Neuronal stem cell (in vitro differentiated cells): Measurements from ENCODE around the gene SYK.
A peak's percentile ranks its signal among the peaks of the same experiment; 100 is the strongest.

ENCODE experiments used
- DNase-seq: peaks from one replicate; pipeline ENCODE4 v3.0.0-alpha.2; 2013; ENCODE audit warnings: low spot score
- H2AFZ ChIP-seq: one replicate; pipeline ENCODE4 v1.6.1; 2013; ENCODE audit warnings: mild to moderate bottlenecking, low read length, inconsistent platforms
- H2AK5ac ChIP-seq: 2 replicates; pipeline ENCODE4 v1.6.1; 2013; ENCODE audit warnings: low read depth, mild to moderate bottlenecking, inconsistent platforms, low read length, moderate library complexity, mixed read lengths
- H2BK120ac ChIP-seq: 2 replicates; pipeline ENCODE4 v1.6.1; 2013; ENCODE audit warnings: low read depth, mild to moderate bottlenecking, inconsistent platforms, low read length, moderate library complexity, mixed read lengths
- H2BK12ac ChIP-seq: one replicate; pipeline ENCODE4 v1.6.1; 2013; ENCODE audit warnings: low read length, inconsistent platforms
- H2BK15ac ChIP-seq: 2 replicates; pipeline ENCODE4 v1.6.1; 2013; ENCODE audit warnings: mild to moderate bottlenecking, low read length, inconsistent platforms, mixed read lengths
- H2BK5ac ChIP-seq: one replicate; pipeline ENCODE4 v1.6.1; 2013; ENCODE audit warnings: inconsistent platforms, mild to moderate bottlenecking, low read length, moderate library complexity
- H3K14ac ChIP-seq: one replicate; pipeline ENCODE4 v1.6.1; 2013; ENCODE audit warnings: low read length, inconsistent platforms
- H3K18ac ChIP-seq: 2 replicates; pipeline ENCODE4 v1.6.1; 2013; ENCODE audit warnings: low read length, inconsistent platforms
- H3K23ac ChIP-seq: 2 replicates; pipeline ENCODE4 v1.6.1; 2013; ENCODE audit warnings: low read depth, mild to moderate bottlenecking, mixed read lengths, low read length, inconsistent platforms; ENCODE audit not compliant: poor library complexity
- H3K27ac ChIP-seq: replicated peaks from 3 replicates; pipeline ENCODE4 v1.5.1; 2013; ENCODE audit warnings: low read length, inconsistent platforms
- H3K27me3 ChIP-seq, 3 experiments: 2 replicates each; pipeline ENCODE4 v1.6.1; 2013; ENCODE audit warnings: low read length in 3 of 3, mild to moderate bottlenecking in 2 of 3, inconsistent platforms in 1 of 3, low read depth in 1 of 3, mixed read lengths in 1 of 3, moderate library complexity in 1 of 3; ENCODE audit not compliant: control insufficient read depth in 3 of 3, insufficient read depth in 3 of 3
- H3K36me3 ChIP-seq, 2 donors: replicated peaks in 1 of 2; 2 replicates each; pipeline ENCODE4 v1.6.1; 2013; ENCODE audit warnings: low read length in 2 of 2; ENCODE audit not compliant: control insufficient read depth in 2 of 2, insufficient read depth in 2 of 2
- H3K4ac ChIP-seq: 2 replicates; pipeline ENCODE4 v1.6.1; 2013; ENCODE audit warnings: inconsistent platforms, mild to moderate bottlenecking, low read length, moderate library complexity
- H3K4me1 ChIP-seq, 2 donors: 1 replicate in 1 of 2; 2 replicates in 1 of 2; pipeline ENCODE4 v1.6.1; 2013; ENCODE audit warnings: low read length in 2 of 2, low read depth in 1 of 2; ENCODE audit not compliant: control insufficient read depth in 2 of 2, insufficient read depth in 1 of 2
- H3K4me2 ChIP-seq: one replicate; pipeline ENCODE4 v1.6.1; 2013; ENCODE audit warnings: mild to moderate bottlenecking, low read length, inconsistent platforms; ENCODE audit not compliant: insufficient read depth, poor library complexity, severe bottlenecking
- H3K4me3 ChIP-seq, 2 donors: 2 replicates each; pipeline ENCODE4 v1.5.1; 2013; ENCODE audit warnings: low read length in 2 of 2, mild to moderate bottlenecking in 2 of 2, inconsistent platforms in 1 of 2, moderate library complexity in 1 of 2
- H3K79me1 ChIP-seq: one replicate; pipeline ENCODE4 v1.6.1; 2013; ENCODE audit warnings: low read depth, mild to moderate bottlenecking, inconsistent platforms, low read length, moderate library complexity
- H3K9ac ChIP-seq: one replicate; pipeline ENCODE4 v1.6.1; 2013; ENCODE audit warnings: mild to moderate bottlenecking, low read depth, low read length, inconsistent platforms; ENCODE audit not compliant: poor library complexity
- H3K9me3 ChIP-seq, 2 donors: replicated peaks in 1 of 2; 2 replicates each; pipeline versions ENCODE3 to v1.6.1; 2013; ENCODE audit warnings: low read length in 2 of 2, mild to moderate bottlenecking in 2 of 2, inconsistent platforms in 1 of 2, low read depth in 1 of 2, mixed read lengths in 1 of 2, moderate library complexity in 1 of 2; ENCODE audit not compliant: control insufficient read depth in 2 of 2, insufficient read depth in 1 of 2
- H4K8ac ChIP-seq: one replicate; pipeline ENCODE4 v1.6.1; 2013; ENCODE audit warnings: low read depth, mild to moderate bottlenecking, inconsistent platforms, low read length, moderate library complexity
- H4K91ac ChIP-seq: one replicate; pipeline ENCODE4 v1.6.1; 2013; ENCODE audit warnings: low read length, low read depth, mild to moderate bottlenecking, inconsistent platforms; ENCODE audit not compliant: poor library complexity
- WGBS, 2 donors: extraction: QIAGEN DNeasy Blood & Tissue Kit; methylation state at CpG; one replicate each; pipeline ENCODE4 v1.1.7; 2013; ENCODE audit warnings: missing lambda C conversion rate in 2 of 2, mixed read lengths in 1 of 2; ENCODE audit not compliant: insufficient read length in 2 of 2, insufficient replicate concordance in 1 of 2; ENCODE audit errors: extremely low coverage in 2 of 2; 5-methylcytosine and 5-hydroxymethylcytosine counted together

SYK gene

GRCh38 chr9:90892918-90893317 is 91.3 kb downstream of the SYK start:
- H3K4me2 ChIP-seq: no peak overlapping the region
- peaks cover 0 to 14% of the 10 kb centered on the region in 2 donors for H3K4me1 ChIP-seq
- no peak overlapping the region for H3K18ac ChIP-seq
- no peak for DNase-seq
- H2BK15ac ChIP-seq: no peak overlapping the region
- no peak overlapping the region for H4K91ac ChIP-seq
- no peaks in the 10 kb centered on the region for H3K36me3 ChIP-seq
- no peak overlapping the region for H3K4me3 ChIP-seq
- H3K14ac ChIP-seq: no peak overlapping the region
- no peak overlapping the region for H2AFZ ChIP-seq
- H3K9me3 ChIP-seq: no peaks in the 10 kb centered on the region
- peaks cover 0 to 11% (median 0%) of the 10 kb centered on the region in 3 experiments for H3K27me3 ChIP-seq
- H3K79me1 ChIP-seq: no peaks in the 10 kb centered on the region
- no peak overlapping the region for H3K9ac ChIP-seq
- H2BK5ac ChIP-seq: no peak overlapping the region
- H2AK5ac ChIP-seq: no peak overlapping the region
- no peak overlapping the region for H2BK120ac ChIP-seq
- WGBS, 2 donors: no CpG with 5 or more reads among the region's 6 CpGs
- no peak overlapping the region for H3K23ac ChIP-seq
- no peak overlapping the region for H3K4ac ChIP-seq
- no peak overlapping the region for H2BK12ac ChIP-seq
- no peak overlapping the region for H3K27ac ChIP-seq
- H4K8ac ChIP-seq: no peak overlapping the region

DNA sequence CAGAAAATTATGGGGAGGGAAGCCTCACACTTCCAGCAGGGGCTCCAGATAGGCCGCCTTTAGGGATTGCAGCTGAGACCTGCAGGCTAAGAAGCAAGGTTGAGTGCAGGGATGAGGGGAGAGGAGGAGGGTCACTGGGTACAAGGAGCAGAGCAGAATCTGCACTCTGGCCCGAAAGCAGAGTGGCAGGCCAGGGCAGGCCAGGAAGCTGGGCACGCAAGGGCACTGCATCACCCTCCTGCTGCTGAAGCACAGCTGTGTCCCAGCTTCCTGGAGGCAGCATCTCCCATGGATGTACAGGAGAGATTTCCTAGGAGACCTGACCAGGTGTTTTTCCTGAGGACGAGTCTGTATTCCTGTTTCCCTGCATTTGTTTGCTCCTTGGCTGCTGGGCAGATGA is 92.1 kb downstream of the SYK start:
- no peak overlapping the region for H3K4me3 ChIP-seq
- no peak overlapping the region for H2BK5ac ChIP-seq
- no peak overlapping the region for H2AK5ac ChIP-seq
- H2AFZ ChIP-seq: no peak overlapping the region
- H4K8ac ChIP-seq: no peak overlapping the region
- H3K14ac ChIP-seq: peak overlapping the region; percentile 48
- no peaks in the 10 kb centered on the region for H3K9me3 ChIP-seq
- no peak overlapping the region for H4K91ac ChIP-seq
- no peak overlapping the region for H3K27ac ChIP-seq
- no peaks in the 10 kb centered on the region for H3K79me1 ChIP-seq
- no peak overlapping the region for H3K18ac ChIP-seq
- no peak overlapping the region for H2BK15ac ChIP-seq
- H3K23ac ChIP-seq: no peak overlapping the region
- H2BK12ac ChIP-seq: no peak overlapping the region
- H3K4me2 ChIP-seq: no peak overlapping the region
- H2BK120ac ChIP-seq: no peak overlapping the region
- H3K27me3 ChIP-seq: peaks cover 0 to 11% (median 0%) of the 10 kb centered on the region in 3 experiments
- peaks cover 0 to 14% of the 10 kb centered on the region in 2 donors for H3K4me1 ChIP-seq
- no peak overlapping the region for H3K9ac ChIP-seq
- no peak for DNase-seq
- no CpG with 5 or more reads among the region's 4 CpGs for WGBS, 2 donors
- H3K4ac ChIP-seq: no peak overlapping the region
- no peaks in the 10 kb centered on the region for H3K36me3 ChIP-seq

DNA sequence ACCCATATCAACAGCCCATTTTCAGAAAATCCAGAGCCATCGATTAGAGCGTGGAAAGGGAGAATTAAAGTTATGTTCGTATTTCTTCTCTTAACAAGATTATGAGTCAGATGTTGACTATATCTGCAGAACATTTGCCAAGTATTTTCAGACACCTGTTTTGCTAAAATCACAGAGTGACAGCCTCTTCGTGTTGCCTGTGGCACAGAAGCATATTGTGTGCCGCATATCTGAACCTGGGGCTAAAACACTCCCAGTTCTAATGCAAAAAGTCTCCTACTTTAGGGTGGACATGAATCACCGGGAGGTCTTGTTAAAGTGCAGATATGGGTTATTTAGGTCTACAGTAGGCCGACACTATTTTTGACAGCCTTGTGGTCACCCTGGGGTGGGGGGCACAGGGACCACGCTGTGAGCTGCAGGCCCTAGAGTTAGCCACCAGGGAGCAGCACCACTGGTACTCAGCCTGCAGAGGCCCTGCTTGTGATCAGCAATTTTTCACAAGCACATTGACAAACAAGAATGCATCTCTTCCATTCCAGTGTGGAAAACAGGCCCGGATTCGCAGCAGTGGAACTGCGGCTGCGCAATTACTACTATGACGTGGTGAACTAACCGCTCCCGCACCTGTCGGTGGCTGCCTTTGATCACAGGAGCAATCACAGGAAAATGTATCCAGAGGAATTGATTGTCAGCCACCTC is 93.5 kb downstream of the SYK start:
- Histone ChIP-seq H2AFZ (no peak overlapping the region), H2BK12ac (no peak overlapping the region), H3K4ac (no peak overlapping the region), H3K9me3 (peaks cover 0 to 2% of the 10 kb centered on the region in 2 donors), H2BK15ac (peak overlapping the region; percentile 9), H3K4me2 (no peak overlapping the region), H2BK120ac (no peak overlapping the region), H3K4me1 (peaks cover 0 to 14% of the 10 kb centered on the region in 2 donors), H3K36me3 (no peaks in the 10 kb centered on the region), H3K18ac (peak overlapping the region; percentile 15), H3K9ac (no peak overlapping the region), H4K8ac (no peak overlapping the region), H3K23ac (no peak overlapping the region), H3K27ac (no peak overlapping the region), H3K4me3 (no peak overlapping the region), H2AK5ac (no peak overlapping the region), H2BK5ac (no peak overlapping the region), H3K79me1 (no peaks in the 10 kb centered on the region), H4K91ac (no peak overlapping the region), H3K27me3 (peaks cover 0 to 6% (median 0%) of the 10 kb centered on the region in 3 experiments), H3K14ac (no peak overlapping the region)
- DNase-seq: no peak
- no CpG with 5 or more reads among the region's 16 CpGs for WGBS, 2 donors

DNA sequence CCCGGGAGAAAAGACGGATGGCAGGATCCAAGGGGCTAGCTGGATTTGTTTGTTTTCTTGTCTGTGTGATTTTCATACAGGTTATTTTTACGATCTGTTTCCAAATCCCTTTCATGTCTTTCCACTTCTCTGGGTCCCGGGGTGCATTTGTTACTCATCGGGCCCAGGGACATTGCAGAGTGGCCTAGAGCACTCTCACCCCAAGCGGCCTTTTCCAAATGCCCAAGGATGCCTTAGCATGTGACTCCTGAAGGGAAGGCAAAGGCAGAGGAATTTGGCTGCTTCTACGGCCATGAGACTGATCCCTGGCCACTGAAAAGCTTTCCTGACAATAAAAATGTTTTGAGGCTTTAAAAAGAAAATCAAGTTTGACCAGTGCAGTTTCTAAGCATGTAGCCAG is 94.2 kb downstream of the SYK start:
- Histone ChIP-seq H4K8ac (no peak overlapping the region), H3K4me2 (no peak overlapping the region), H3K14ac (no peak overlapping the region), H3K27me3 (peaks cover 0 to 6% (median 0%) of the 10 kb centered on the region in 3 experiments), H2AFZ (no peak overlapping the region), H3K4ac (no peak overlapping the region), H3K36me3 (no peaks in the 10 kb centered on the region), H3K23ac (no peak overlapping the region), H2AK5ac (no peak overlapping the region), H3K9me3 (peaks cover 0 to 2% of the 10 kb centered on the region in 2 donors), H4K91ac (no peak overlapping the region), H3K9ac (no peak overlapping the region), H2BK12ac (no peak overlapping the region), H2BK5ac (no peak overlapping the region), H2BK15ac (peak overlapping the region; percentile 9), H3K27ac (no peak overlapping the region), H3K4me1 (peaks cover 0 to 14% of the 10 kb centered on the region in 2 donors), H3K4me3 (no peak overlapping the region), H3K18ac (peak overlapping the region; percentile 15), H2BK120ac (no peak overlapping the region), H3K79me1 (no peaks in the 10 kb centered on the region)
- WGBS, 2 donors: no CpG with 5 or more reads among the region's 7 CpGs
- DNase-seq: no peak
